Fibroblast of skin of left biceps (primary cell): Measurements from ENCODE around the gene GFRA4.
"Not testable (repeated sequence)": the region's sequence is repeated elsewhere in the genome, so short reads cannot be mapped to it uniquely, and the experiment has no call there.

Experiments used
- DNase-seq, 2 experiments: peaks; one replicate each; pipeline ENCODE4 v3.0.0-alpha.2; 2013; ENCODE audit warnings: low read depth in 2 of 2

The GFRA4 gene

DNA sequence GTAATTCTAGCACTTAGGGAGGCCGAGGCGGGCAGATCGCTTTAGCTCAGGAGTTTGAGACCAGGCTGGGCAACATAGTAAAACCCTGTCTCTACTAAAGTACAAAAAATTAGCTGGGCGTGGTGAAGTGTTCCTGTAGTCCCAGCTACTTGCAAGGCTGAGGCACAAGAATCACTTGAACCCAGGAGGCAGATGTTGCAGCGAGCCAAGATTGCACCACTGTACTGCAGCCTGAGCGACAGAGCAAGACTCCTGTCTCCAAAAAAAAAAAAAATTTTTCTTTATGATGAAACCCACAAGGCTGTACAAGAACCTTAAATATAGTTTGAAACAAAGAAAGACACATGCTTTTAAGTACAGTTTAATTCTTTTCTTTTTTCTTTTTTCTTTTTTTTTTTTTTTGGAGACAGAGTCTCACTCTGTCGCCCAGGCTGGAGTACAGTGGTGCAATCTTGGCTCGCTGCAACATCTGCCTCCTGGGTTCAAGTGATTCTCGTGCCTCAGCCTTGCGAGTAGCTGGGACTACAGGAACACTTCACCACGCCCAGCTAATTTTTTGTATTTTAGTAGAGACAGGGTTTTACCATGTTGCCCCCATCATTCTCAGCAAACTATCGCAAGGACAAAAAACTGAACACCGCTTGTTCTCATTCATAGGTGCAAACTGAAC, 47.9 kb downstream of the GFRA4 start:
- not testable (repeated sequence) for DNase-seq

DNA sequence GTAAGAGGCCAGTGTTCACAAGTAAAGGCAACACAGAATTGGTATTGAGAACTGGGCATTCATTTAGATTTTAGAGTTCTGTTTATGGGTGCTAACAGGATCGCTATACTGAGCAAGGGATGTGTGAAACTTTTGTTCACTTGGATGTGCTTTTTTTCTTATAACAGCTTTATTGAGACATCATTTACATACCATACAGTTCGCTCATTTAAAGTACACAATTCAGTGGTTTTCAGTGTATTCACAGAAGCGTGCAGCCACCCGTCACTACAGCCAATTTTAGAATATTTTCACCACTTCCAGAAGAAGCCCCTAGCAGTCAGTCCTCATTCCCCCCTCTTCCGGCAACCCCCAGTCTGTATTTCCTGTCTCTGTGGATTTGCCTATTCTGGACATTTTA, 48.7 kb downstream of the GFRA4 start:
- DNase-seq: peak in 1 of 2 experiments; percentile 9

DNA sequence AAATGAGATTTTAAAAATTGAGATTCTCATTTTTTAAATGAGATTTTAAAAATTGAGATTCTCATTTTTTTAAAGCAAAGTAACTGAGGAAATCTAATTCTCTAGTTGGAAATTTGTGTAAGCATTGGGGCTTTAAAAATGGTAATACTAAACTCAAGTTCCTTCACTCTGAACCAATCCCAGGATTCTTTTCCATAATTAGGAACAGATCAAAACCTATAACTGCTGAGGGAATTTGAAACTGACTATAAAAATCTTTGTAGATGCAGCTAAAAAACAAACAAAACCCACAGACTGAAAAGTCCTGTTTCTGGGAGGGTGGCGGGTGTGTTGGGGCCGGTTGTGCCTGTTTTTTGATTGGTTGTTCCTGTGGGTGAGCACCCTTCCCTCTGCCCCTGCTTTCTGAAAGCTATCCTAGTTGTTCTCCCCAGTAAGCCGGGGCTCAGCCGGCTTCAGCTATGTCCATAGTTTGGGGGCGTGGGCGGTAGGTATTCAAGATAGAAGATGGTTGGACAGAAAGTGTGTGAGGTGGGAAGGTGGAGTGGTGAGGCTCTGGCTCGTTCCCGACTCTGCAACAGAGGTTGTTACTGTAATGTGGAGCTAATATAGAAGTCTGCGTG, 49.3 kb downstream of the GFRA4 start:
- peak in 1 of 2 experiments; percentile 9 for DNase-seq

DNA sequence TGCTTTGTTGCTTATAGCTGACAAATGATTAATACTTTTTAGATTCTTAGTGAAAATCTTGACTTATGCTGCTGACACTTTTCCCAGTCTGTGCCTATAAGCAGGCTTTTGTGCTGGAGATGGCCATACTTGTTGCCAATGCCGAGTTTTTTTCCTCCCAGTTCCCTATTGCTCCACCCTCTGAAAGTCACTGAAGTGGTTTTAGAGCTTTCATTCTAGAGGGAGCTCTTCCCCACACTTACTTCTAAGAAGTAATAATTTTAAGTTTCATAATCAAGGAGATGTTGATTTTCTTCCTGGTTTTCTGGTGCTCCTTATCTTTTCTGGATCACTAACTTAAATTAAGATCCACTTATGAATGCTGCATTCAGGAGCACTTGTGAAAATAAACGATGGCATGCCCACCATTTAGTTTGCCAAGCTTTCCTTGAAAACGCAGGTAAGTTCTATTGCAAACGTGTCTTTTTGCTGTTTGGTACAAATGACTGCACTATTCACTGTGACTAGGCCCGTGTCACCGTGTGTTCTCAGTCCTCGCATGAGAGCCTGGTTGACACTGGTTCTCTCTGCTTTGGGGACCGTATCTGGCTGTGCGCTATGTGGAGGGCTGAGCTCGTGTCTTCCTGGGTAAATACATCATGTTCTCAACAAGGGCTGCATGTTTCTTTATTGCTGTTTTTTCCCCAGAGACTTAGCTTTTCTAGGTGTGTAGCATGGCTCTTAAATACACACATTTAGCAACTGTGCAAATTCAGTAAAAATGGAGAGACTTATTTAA, 50.2 kb downstream of the GFRA4 start:
- no peak for DNase-seq

DNA sequence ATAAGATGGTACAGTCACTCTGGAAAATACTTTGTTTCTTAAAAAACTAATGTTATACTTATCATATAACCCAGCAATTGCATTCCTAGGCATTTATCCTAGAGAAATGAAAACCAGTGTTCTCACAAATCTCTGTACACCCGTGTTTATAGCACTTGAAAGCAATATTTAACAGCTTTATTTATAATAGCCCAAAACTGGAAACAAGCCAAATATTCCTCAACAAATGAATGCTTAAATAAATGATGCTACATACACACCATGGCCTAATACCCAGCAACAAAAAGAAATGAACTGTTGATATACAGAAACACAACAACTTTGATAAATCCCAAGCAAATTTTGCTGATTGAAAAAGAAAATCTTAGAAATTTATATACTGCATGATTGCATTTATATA, 51.3 kb downstream of the GFRA4 start:
- DNase-seq: no peak
